Spinal cord (tissue), 10 donors: ENCODE results near the gene ZNF141. TPM values are rescaled to one million over a fixed set of nuclear protein-coding genes. Genes with fewer than 3 reads are reported as not detected.
A peak's percentile ranks its signal among the peaks of the same experiment; 100 is the strongest.
"Not testable (repeated sequence)": the region's sequence is repeated elsewhere in the genome, so short reads cannot be mapped to it uniquely, and the experiment has no call there.

Experiments
- DNase-seq, 6 donors: peaks; one replicate each; pipeline versions ENCODE4 v3.0.0 to v3.0.0-alpha.2; 2013 to 2015; ENCODE audit warnings: low spot score in 6 of 6, low read depth in 4 of 6
- H3K27ac ChIP-seq: one replicate; pipeline ENCODE4 v1.5.1; 2013; ENCODE audit warnings: low read depth, low read length, control low read depth
- H3K27me3 ChIP-seq: one replicate; pipeline ENCODE4 v1.6.1; 2013; ENCODE audit warnings: low read length; ENCODE audit not compliant: control insufficient read depth, insufficient read depth
- H3K36me3 ChIP-seq: one replicate; pipeline ENCODE4 v1.6.1; 2013; ENCODE audit warnings: low read length; ENCODE audit not compliant: control insufficient read depth, insufficient read depth
- H3K4me1 ChIP-seq: one replicate; pipeline ENCODE4 v1.6.1; 2013; ENCODE audit warnings: low read length; ENCODE audit not compliant: control insufficient read depth, insufficient read depth
- H3K4me3 ChIP-seq: one replicate; pipeline ENCODE4 v1.5.1; 2013; ENCODE audit warnings: low read depth, low read length, control low read depth
- H3K9me3 ChIP-seq: one replicate; pipeline ENCODE4 v1.6.1; 2013; ENCODE audit warnings: low read length; ENCODE audit not compliant: control insufficient read depth, insufficient read depth
- WGBS: methylation state at CpG from one replicate; pipeline ENCODE4 v1.1.5; 2013; ENCODE audit warnings: missing lambda C conversion rate; ENCODE audit not compliant: insufficient coverage; 5-methylcytosine and 5-hydroxymethylcytosine counted together
- polyA plus RNA-seq, 2 donors: library from polyadenylated mRNA; unstranded; fragments of 120-200 nt; gene quantifications; one replicate each; pipeline ENCODE4 v1.2.1, GENCODE V29; 2013; ENCODE audit not compliant: insufficient read length in 2 of 2
- small RNA-seq: library from RNA; depleted of rRNA; stranded (forward); fragments of <200 nt; gene quantifications from one replicate; pipeline ENCODE3, GENCODE V24; 2014; ENCODE audit warnings: low replicate concordance
- total RNA-seq, 2 donors: library from RNA; depleted of rRNA in 1 of 2; stranded (reverse); fragments of 120-200 nt in 1 of 2; fragments of >200 nt in 1 of 2; gene quantifications; one replicate each; pipeline versions ENCODE4 v1.2.3 to v1.2.4, GENCODE V29; 2013 to 2014
- donor health status: healthy.

Gene ZNF141
- total and polyA plus RNA-seq, 4 donors, result 22.7 to 54.2 (median 35.2) TPM

- Histone ChIP-seq H3K36me3 (no peaks in the 10 kb centered on the region), H3K4me1 (no peaks in the 10 kb centered on the region), H3K27ac (no peak overlapping the region), H3K4me3 (no peak overlapping the region), H3K9me3 (peaks cover 18% of the 10 kb centered on the region), H3K27me3 (peaks cover 4% of the 10 kb centered on the region)
- DNase-seq, result no peak
- 84% methylated on average over 8 of the region's 10 CpGs for WGBS
Measured at GRCh38 chr4:384311-385010, 46.8 kb downstream of the ZNF141 start.

GRCh38 chr4:385934-386707 is 48.5 kb downstream of the ZNF141 start:
- H3K27me3 ChIP-seq, result peaks cover 4% of the 10 kb centered on the region
- DNase-seq, result no peak
- H3K9me3 ChIP-seq, result peaks cover 15% of the 10 kb centered on the region
- 2% methylated on average over 46 of the region's 46 CpGs for WGBS
- H3K36me3 ChIP-seq, result no peaks in the 10 kb centered on the region
- no peaks in the 10 kb centered on the region for H3K4me1 ChIP-seq
- no peak overlapping the region for H3K27ac ChIP-seq
- H3K4me3 ChIP-seq, result peak overlapping the region; percentile 16

GRCh38 chr4:386708-387105 is 49.1 kb downstream of the ZNF141 start:
- peaks cover 4% of the 10 kb centered on the region for H3K27me3 ChIP-seq
- peak overlapping the region; percentile 16 for H3K4me3 ChIP-seq
- peaks cover 15% of the 10 kb centered on the region for H3K9me3 ChIP-seq
- 15% methylated on average over 19 of the region's 23 CpGs for WGBS
- H3K36me3 ChIP-seq, result no peaks in the 10 kb centered on the region
- no peaks in the 10 kb centered on the region for H3K4me1 ChIP-seq
- no peak for DNase-seq
- H3K27ac ChIP-seq, result no peak overlapping the region

GRCh38 chr4:404006-404405 is 66.4 kb downstream of the ZNF141 start:
- peaks cover 3% of the 10 kb centered on the region for H3K9me3 ChIP-seq
- DNase-seq, result no peak
- WGBS, result 95% methylated on average over 20 of the region's 20 CpGs

GRCh38 chr4:408321-408720 is 70.7 kb downstream of the ZNF141 start:
- not testable (repeated sequence) for DNase-seq, H3K4me3 ChIP-seq, H3K27me3 ChIP-seq, H3K4me1 ChIP-seq, H3K27ac ChIP-seq, H3K36me3 ChIP-seq
- peaks cover 17% of the 10 kb centered on the region for H3K9me3 ChIP-seq
- 100% methylated on average over 6 of the region's 6 CpGs for WGBS

More at GRCh38 chr4:404006-404405, 66.4 kb downstream of the ZNF141 start:
- no peak overlapping the region for H3K27ac ChIP-seq
- no peaks in the 10 kb centered on the region for H3K36me3 ChIP-seq
- no peaks in the 10 kb centered on the region for H3K4me1 ChIP-seq
- H3K27me3 ChIP-seq, result no peaks in the 10 kb centered on the region
- no peak overlapping the region for H3K4me3 ChIP-seq

GRCh38 chr4:422587-422986 is 85.0 kb downstream of the ZNF141 start:
- no peaks in the 10 kb centered on the region for H3K27me3 ChIP-seq
- H3K36me3 ChIP-seq, result peaks cover 2% of the 10 kb centered on the region
- H3K4me3 ChIP-seq, result no peak overlapping the region
- no CpG with 5 or more reads among the region's 2 CpGs for WGBS
- H3K4me1 ChIP-seq, result no peaks in the 10 kb centered on the region
- peaks cover 36% of the 10 kb centered on the region for H3K9me3 ChIP-seq
- no peak overlapping the region for H3K27ac ChIP-seq
- DNase-seq, result no peak

Small RNAs within 50 kb of the gene (small RNA-seq; reads per million reads assigned to genes)
- 0.06 reads per million for gene AC079140.2
- gene MIR571, result not detected
- gene ZNF519P4, result not detected

Other genes with a start within 250 kb of the ZNF141 start
- 10 to 100 TPM; 14.4 to 34.6 TPM for gene ZNF718, start 213.3 kb upstream of the ZNF141 start, total RNA-seq
- gene ZNF718, start 213.3 kb upstream of the ZNF141 start, polyA plus RNA-seq, result 10 to 100 TPM in 1 of 2 donors, 1 to 10 TPM in 1; 7.8 to 17.1 TPM
- gene ZNF732, start 32.3 kb upstream of the ZNF141 start, total RNA-seq, result 1 to 10 TPM; 1.4 to 2.5 TPM
- 1 to 10 TPM in 1 of 2 donors, under 1 TPM in 1; 0.95 to 1.3 TPM for gene ZNF732, start 32.3 kb upstream of the ZNF141 start, polyA plus RNA-seq
- 10 to 100 TPM; 40.0 to 48.4 TPM for gene ZNF721, start 161.3 kb downstream of the ZNF141 start, total RNA-seq
- 10 to 100 TPM; 36.4 to 38.6 TPM for gene ZNF721, start 161.3 kb downstream of the ZNF141 start, polyA plus RNA-seq
- 10 to 100 TPM; 34.4 to 52.6 TPM for gene PIGG, start 161.4 kb downstream of the ZNF141 start, total RNA-seq
- gene PIGG, start 161.4 kb downstream of the ZNF141 start, polyA plus RNA-seq, result 10 to 100 TPM; 50.9 to 64.8 TPM
- gene TMEM271, start 238.5 kb downstream of the ZNF141 start, total RNA-seq, result 1 to 10 TPM; 4.4 to 6.7 TPM
- gene TMEM271, start 238.5 kb downstream of the ZNF141 start, polyA plus RNA-seq, result 10 to 100 TPM; 16.1 to 17.1 TPM